HepG2 (cell line): ENCODE results near the gene USF2. TPM values are rescaled to one million over a fixed set of nuclear protein-coding genes. Genes with fewer than 3 reads are reported as not detected.

Experiments
- ATAC-seq: fragments of 200-7000 bp; cut with Tn5 transposase; 3 replicates; pipeline ENCODE4 v1.9.1; 2020; ENCODE audit warnings: mild to moderate bottlenecking, moderate library complexity
- BruUV-seq: library from RNA; stranded (reverse); fragments of 400-500 nt; replicated peaks from 2 replicates; lab custom pipeline; 2021; lab: Mats Ljungman, UMichigan
- CTCF ChIA-PET: fragments of 300-600 bp; formaldehyde crosslinking; extraction: SDS; loops from one replicate; lab custom pipeline; 2021; ENCODE audit warnings: low total read pairs, inconsistent platforms, low intra/inter-chr PET ratio; lab: Yijun Ruan, JAX
- POLR2A ChIA-PET: fragments of 350-600 bp; sonication (Branson Sonifier 250); formaldehyde crosslinking; loops from one replicate; lab custom pipeline; 2020; ENCODE audit warnings: antibody characterized with exemption, inconsistent platforms; lab: Yijun Ruan, JAX
- DNase-seq: peaks from one replicate; pipeline ENCODE4 v3.0.0-alpha.2; 2015; ENCODE audit warnings: low spot score
- FAIRE-seq: peaks from 3 replicates; lab custom pipeline; 2011; peaks lifted over from hg19 to GRCh38; lab: Jason Lieb, UNC
- H2AFZ ChIP-seq: one replicate; pipeline ENCODE4 v1.6.1; 2011; ENCODE audit warnings: low read length, inconsistent platforms
- H3K27ac ChIP-seq: fragments of 300-600 bp; 3 replicates; pipeline ENCODE4 v1.8.0; 2011; ENCODE audit warnings: mixed run types, mild to moderate bottlenecking, mixed read lengths, low read length, inconsistent platforms; ENCODE audit not compliant: insufficient read depth; ENCODE audit errors: extremely low read length
- H3K27me3 ChIP-seq, 2 experiments: fragments of 200-600 bp in 1 of 2; 2 replicates in 1 of 2; 3 replicates in 1 of 2; pipeline versions ENCODE4 v1.6.0 to v1.8.0; 2011; ENCODE audit warnings: low read length in 2 of 2, mild to moderate bottlenecking in 2 of 2, moderate library complexity in 2 of 2, inconsistent platforms in 1 of 2; ENCODE audit not compliant: insufficient read depth in 2 of 2, control insufficient read depth in 1 of 2
- H3K36me3 ChIP-seq, 2 experiments: fragments of 200-600 bp in 1 of 2; replicated peaks in 1 of 2; 2 replicates in 1 of 2; 3 replicates in 1 of 2; pipeline versions ENCODE4 v1.5.1 to v1.8.0; 2011; ENCODE audit warnings: low read length in 2 of 2, inconsistent platforms in 1 of 2; ENCODE audit not compliant: insufficient read depth in 2 of 2, control insufficient read depth in 1 of 2
- H3K4me1 ChIP-seq: 2 replicates; pipeline ENCODE4 v1.5.1; 2012; ENCODE audit warnings: low read length, inconsistent platforms; ENCODE audit not compliant: insufficient read depth
- H3K4me2 ChIP-seq: 2 replicates; pipeline ENCODE4 v1.6.0; 2011; ENCODE audit warnings: low read depth, low read length, inconsistent platforms
- H3K4me3 ChIP-seq, 3 experiments: fragments of 200-600 bp in 1 of 3; sonication (generic), shearing (Covaris generic) in 1 of 3; replicated peaks in 1 of 3; 2 replicates each; pipeline ENCODE4 v1.5.1; 2011 to 2016; ENCODE audit warnings: low read length in 3 of 3, inconsistent platforms in 2 of 3, low read depth in 2 of 3, mild to moderate bottlenecking in 2 of 3, control low read depth in 1 of 3, mixed read lengths in 1 of 3; ENCODE audit not compliant: insufficient read depth in 1 of 3
- H3K79me2 ChIP-seq: one replicate; pipeline ENCODE4 v1.6.1; 2011; ENCODE audit warnings: low read length, inconsistent platforms; ENCODE audit not compliant: insufficient read depth
- H3K9ac ChIP-seq: 2 replicates; pipeline ENCODE4 v1.6.0; 2011; ENCODE audit warnings: mild to moderate bottlenecking, low read depth, low read length, inconsistent platforms; ENCODE audit not compliant: insufficient read depth
- H3K9me3 ChIP-seq: 2 replicates; pipeline ENCODE4 v1.5.1; 2012; ENCODE audit warnings: mild to moderate bottlenecking, low read length
- H4K20me1 ChIP-seq: 2 replicates; pipeline ENCODE4 v1.6.0; 2011; ENCODE audit warnings: inconsistent platforms, mild to moderate bottlenecking, low read length, moderate library complexity; ENCODE audit not compliant: insufficient read depth
- AGO2 ChIP-seq: fragments of 200-400 bp; formaldehyde crosslinking; optimal IDR thresholded peaks from 2 replicates; pipeline ENCODE3; 2017; ENCODE audit warnings: mild to moderate bottlenecking, low read depth, low read length, moderate library complexity
- ARNT2 ChIP-seq: sonication (generic); formaldehyde crosslinking; IDR thresholded peaks from 2 replicates; pipeline ENCODE4 v1.8.0; 2022; ENCODE audit warnings: mild to moderate bottlenecking, low read depth, missing genetic modification reagents, moderate library complexity
- RNF2 ChIP-seq: fragments of 450-650 bp; conservative IDR thresholded peaks from 2 replicates; pipeline ENCODE4 v1.6.1; 2016; ENCODE audit warnings: low read depth
- ZEB1 ChIP-seq: IDR thresholded peaks from 2 replicates; pipeline ENCODE4 v1.6.1; 2012; ENCODE audit warnings: mild to moderate bottlenecking, low read depth, inconsistent platforms; ENCODE audit not compliant: insufficient replicate concordance
- ZFP36L2 ChIP-seq: sonication (generic); formaldehyde crosslinking; IDR thresholded peaks from 2 replicates; pipeline ENCODE4 v1.4.0; 2020; ENCODE audit warnings: missing genetic modification reagents
- ZNF431 ChIP-seq: sonication (generic); formaldehyde crosslinking; IDR thresholded peaks from 2 replicates; pipeline ENCODE4 v1.9.0; 2022; ENCODE audit warnings: missing genetic modification reagents, low read depth, mild to moderate bottlenecking, borderline replicate concordance
- ZNF746 ChIP-seq: sonication (generic); formaldehyde crosslinking; IDR thresholded peaks from 2 replicates; pipeline ENCODE4 v1.8.0; 2022; ENCODE audit warnings: mild to moderate bottlenecking, missing genetic modification reagents
- ZNF839 ChIP-seq: sonication (generic); formaldehyde crosslinking; IDR thresholded peaks from 2 replicates; pipeline ENCODE4 v1.4.0; 2020; ENCODE audit warnings: missing genetic modification reagents, mild to moderate bottlenecking, borderline replicate concordance
- WGBS: methylation state at CpG from one replicate; pipeline ENCODE4 v1.1.6; 2017; ENCODE audit warnings: low lambda C conversion rate; 5-methylcytosine and 5-hydroxymethylcytosine counted together
- in situ Hi-C: cut with HindIII; loops from 2 replicates; pipeline ENCODE4 v1.10.0; 2017; ENCODE audit warnings: low pct_unique_long_range_greater_than_20kb; ENCODE audit not compliant: extremely low pct_ligation_motif_present
- intact Hi-C: fragments of 100-400 bp; cut with micrococcal nuclease; formaldehyde crosslinking; loops from one replicate; pipeline ENCODE4 v1.10.0; 2022; ENCODE audit not compliant: unreplicated experiment
- polyA plus RNA-seq, 8 experiments: library from polyadenylated mRNA; depleted of rRNA in 3 of 8; stranded (reverse) in 7 of 8; unstranded in 1 of 8; fragments of >200 nt; fragmentation: Illumina TruSeq in 4 of 8; extraction: Trizol in 4 of 8; gene quantifications; 2 replicates each; pipeline versions ENCODE4 v1.2.1 to v1.2.3, GENCODE V29; 2011 to 2016; ENCODE audit warnings: low read depth in 4 of 8, missing spikeins in 1 of 8, mixed read lengths in 1 of 8; ENCODE audit not compliant: insufficient read depth in 1 of 8
- total RNA-seq, 5 experiments: library from RNA; depleted of rRNA; stranded (reverse); fragments of >200 nt; fragmentation: Illumina TruSeq; extraction: Trizol; gene quantifications; 2 replicates each; pipeline ENCODE4 v1.2.3, GENCODE V29; 2016; ENCODE audit warnings: low read depth in 1 of 5
- TF ChIP-seq, protein P1 (sequence below): sonication (generic); formaldehyde crosslinking; IDR thresholded peaks from 2 replicates; pipeline ENCODE4 v1.5.1; 2020; ENCODE audit warnings: missing genetic modification reagents, mild to moderate bottlenecking, borderline replicate concordance
- TF ChIP-seq, protein P2 (sequence below): sonication (generic); formaldehyde crosslinking; conservative IDR thresholded peaks from 2 replicates; pipeline ENCODE4 v1.4.0; 2020; ENCODE audit warnings: mild to moderate bottlenecking, missing genetic modification reagents, moderate library complexity
- TF ChIP-seq, protein P3 (sequence below): sonication (generic); formaldehyde crosslinking; IDR thresholded peaks from 2 replicates; pipeline ENCODE4 v1.4.0; 2020; ENCODE audit warnings: mild to moderate bottlenecking, missing genetic modification reagents
- TF ChIP-seq, protein P4 (sequence below): sonication (generic); formaldehyde crosslinking; IDR thresholded peaks from 2 replicates; pipeline ENCODE4 v1.8.0; 2023; ENCODE audit warnings: mild to moderate bottlenecking, missing genetic modification reagents

USF2 gene
- total and polyA plus RNA-seq, 2 of the 13 experiments (the other 11 are each of a cell fraction or from before 2014, with no cell fraction given): 54.9 to 106 TPM

DNA sequence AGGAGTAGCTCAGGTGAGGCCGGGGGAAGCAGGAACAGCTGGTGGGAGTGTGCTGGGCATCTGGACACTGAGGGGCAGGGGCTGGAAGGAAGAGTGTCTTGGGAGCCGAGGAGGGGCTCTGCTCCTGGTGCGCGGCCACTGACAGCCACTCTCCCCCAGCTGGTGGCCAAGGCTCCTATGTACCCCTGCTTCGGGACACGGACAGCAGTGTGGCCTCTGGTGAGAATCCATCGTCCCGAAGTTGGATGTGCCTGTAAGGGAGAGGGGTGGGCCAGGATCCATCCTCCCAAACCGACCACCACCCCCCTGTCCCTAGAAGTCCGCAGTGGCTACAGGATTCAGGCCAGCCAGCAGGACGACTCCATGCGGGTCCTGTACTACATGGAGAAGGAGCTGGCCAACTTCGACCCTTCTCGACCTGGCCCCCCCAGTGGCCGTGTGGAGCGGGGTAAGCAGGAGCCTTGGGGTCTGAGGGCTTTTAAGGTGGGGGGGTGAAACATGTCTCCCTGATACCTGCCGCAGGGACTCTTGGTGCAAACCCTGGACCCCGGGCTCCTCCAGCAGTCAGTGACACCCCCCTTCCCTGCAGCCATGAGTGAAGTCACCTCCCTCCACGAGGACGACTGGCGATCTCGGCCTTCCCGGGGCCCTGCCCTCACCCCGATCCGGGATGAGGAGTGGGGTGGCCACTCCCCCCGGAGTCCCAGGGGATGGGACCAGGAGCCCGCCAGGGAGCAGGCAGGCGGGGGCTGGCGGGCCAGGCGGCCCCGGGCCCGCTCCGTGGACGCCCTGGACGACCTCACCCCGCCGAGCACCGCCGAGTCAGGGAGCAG lies 2.0 kb upstream of the USF2 start (continued):
- TF ChIP-seq, protein P1, sequence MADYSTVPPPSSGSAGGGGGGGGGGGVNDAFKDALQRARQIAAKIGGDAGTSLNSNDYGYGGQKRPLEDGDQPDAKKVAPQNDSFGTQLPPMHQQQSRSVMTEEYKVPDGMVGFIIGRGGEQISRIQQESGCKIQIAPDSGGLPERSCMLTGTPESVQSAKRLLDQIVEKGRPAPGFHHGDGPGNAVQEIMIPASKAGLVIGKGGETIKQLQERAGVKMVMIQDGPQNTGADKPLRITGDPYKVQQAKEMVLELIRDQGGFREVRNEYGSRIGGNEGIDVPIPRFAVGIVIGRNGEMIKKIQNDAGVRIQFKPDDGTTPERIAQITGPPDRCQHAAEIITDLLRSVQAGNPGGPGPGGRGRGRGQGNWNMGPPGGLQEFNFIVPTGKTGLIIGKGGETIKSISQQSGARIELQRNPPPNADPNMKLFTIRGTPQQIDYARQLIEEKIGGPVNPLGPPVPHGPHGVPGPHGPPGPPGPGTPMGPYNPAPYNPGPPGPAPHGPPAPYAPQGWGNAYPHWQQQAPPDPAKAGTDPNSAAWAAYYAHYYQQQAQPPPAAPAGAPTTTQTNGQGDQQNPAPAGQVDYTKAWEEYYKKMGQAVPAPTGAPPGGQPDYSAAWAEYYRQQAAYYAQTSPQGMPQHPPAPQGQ (CRISPR knock-in tag): no peak
- TF ChIP-seq, protein P2, sequence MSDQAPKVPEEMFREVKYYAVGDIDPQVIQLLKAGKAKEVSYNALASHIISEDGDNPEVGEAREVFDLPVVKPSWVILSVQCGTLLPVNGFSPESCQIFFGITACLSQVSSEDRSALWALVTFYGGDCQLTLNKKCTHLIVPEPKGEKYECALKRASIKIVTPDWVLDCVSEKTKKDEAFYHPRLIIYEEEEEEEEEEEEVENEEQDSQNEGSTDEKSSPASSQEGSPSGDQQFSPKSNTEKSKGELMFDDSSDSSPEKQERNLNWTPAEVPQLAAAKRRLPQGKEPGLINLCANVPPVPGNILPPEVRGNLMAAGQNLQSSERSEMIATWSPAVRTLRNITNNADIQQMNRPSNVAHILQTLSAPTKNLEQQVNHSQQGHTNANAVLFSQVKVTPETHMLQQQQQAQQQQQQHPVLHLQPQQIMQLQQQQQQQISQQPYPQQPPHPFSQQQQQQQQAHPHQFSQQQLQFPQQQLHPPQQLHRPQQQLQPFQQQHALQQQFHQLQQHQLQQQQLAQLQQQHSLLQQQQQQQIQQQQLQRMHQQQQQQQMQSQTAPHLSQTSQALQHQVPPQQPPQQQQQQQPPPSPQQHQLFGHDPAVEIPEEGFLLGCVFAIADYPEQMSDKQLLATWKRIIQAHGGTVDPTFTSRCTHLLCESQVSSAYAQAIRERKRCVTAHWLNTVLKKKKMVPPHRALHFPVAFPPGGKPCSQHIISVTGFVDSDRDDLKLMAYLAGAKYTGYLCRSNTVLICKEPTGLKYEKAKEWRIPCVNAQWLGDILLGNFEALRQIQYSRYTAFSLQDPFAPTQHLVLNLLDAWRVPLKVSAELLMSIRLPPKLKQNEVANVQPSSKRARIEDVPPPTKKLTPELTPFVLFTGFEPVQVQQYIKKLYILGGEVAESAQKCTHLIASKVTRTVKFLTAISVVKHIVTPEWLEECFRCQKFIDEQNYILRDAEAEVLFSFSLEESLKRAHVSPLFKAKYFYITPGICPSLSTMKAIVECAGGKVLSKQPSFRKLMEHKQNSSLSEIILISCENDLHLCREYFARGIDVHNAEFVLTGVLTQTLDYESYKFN (CRISPR knock-in tag): no peak

DNA sequence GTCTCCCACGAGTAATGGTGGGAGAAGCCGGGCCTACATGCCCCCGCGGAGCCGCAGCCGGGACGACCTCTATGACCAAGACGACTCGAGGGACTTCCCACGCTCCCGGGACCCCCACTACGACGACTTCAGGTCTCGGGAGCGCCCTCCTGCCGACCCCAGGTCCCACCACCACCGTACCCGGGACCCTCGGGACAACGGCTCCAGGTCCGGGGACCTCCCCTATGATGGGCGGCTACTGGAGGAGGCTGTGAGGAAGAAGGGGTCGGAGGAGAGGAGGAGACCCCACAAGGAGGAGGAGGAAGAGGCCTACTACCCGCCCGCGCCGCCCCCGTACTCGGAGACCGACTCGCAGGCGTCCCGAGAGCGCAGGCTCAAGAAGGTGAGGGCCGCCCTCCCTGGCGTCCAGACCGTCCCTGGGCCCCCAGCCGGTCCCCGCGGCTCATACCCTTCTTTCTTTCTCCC lies 1.4 kb upstream of the USF2 start:
- Histone ChIP-seq H3K27me3 (no peaks in the 10 kb centered on the region), H3K27ac (peak overlapping the region; percentile 69), H4K20me1 (no peaks in the 10 kb centered on the region), H3K36me3 (peaks cover 20 to 48% of the 10 kb centered on the region in 2 experiments), H3K79me2 (peaks cover 18% of the 10 kb centered on the region), H2AFZ (no peak overlapping the region), H3K9ac (peak overlapping the region; percentile 79), H3K9me3 (no peaks in the 10 kb centered on the region), H3K4me3 (peak overlapping the region; percentile 76 to 97 (median 79)), H3K4me1 (peaks cover 20% of the 10 kb centered on the region), H3K4me2 (peak overlapping the region; percentile 68)
- in situ Hi-C loops (no loop called here), intact Hi-C loops (loop anchor here (5.0 kb wide), 1 partner anchor 190 kb away; no protein-coding TSS in a partner anchor)
- ATAC-seq (peak; percentile 18; the same call in 2 of the 3 replicates), DNase-seq (no peak), FAIRE-seq (no peak)
- POLR2A ChIA-PET: interaction anchor here (1.2 kb wide), 1 partner anchor 42 kb away, joined by 3 read pairs; no protein-coding TSS in a partner anchor
- BruUV-seq: TSS peak; percentile 67
- CTCF ChIA-PET: no interaction called here
- WGBS: 4% methylated on average over 18 of the region's 40 CpGs
- TF ChIP-seq RNF2 (no peak), AGO2 (peak; percentile 95), ZNF746 (CRISPR knock-in tag) (no peak), ZNF431 (CRISPR knock-in tag) (peak; percentile 67; the same call in 1 of the 2 replicates), ZNF839 (CRISPR knock-in tag) (no peak), ARNT2 (CRISPR knock-in tag) (no peak), ZEB1 (no peak), ZFP36L2 (CRISPR knock-in tag) (no peak)
- TF ChIP-seq, protein P3, sequence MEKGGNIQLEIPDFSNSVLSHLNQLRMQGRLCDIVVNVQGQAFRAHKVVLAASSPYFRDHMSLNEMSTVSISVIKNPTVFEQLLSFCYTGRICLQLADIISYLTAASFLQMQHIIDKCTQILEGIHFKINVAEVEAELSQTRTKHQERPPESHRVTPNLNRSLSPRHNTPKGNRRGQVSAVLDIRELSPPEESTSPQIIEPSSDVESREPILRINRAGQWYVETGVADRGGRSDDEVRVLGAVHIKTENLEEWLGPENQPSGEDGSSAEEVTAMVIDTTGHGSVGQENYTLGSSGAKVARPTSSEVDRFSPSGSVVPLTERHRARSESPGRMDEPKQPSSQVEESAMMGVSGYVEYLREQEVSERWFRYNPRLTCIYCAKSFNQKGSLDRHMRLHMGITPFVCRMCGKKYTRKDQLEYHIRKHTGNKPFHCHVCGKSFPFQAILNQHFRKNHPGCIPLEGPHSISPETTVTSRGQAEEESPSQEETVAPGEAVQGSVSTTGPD (CRISPR knock-in tag): no peak
- TF ChIP-seq, protein P4, sequence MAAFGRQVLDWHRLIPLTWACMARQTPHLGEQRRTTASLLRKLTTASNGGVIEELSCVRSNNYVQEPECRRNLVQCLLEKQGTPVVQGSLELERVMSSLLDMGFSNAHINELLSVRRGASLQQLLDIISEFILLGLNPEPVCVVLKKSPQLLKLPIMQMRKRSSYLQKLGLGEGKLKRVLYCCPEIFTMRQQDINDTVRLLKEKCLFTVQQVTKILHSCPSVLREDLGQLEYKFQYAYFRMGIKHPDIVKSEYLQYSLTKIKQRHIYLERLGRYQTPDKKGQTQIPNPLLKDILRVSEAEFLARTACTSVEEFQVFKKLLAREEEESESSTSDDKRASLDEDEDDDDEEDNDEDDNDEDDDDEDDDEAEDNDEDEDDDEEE (CRISPR knock-in tag): 0 out of 2 replicates have a peak, but pooled peaks have one; percentile 37
